Progenitor cell of endocrine pancreas (in vitro differentiated cells): ENCODE results near the gene GAST. TPM values are rescaled to one million over a fixed set of nuclear protein-coding genes. Genes with fewer than 3 reads are reported as not detected.

Experiments used
- DNase-seq: peaks from one replicate; pipeline ENCODE4 v3.0.0; 2021; ENCODE audit warnings: low spot score; ENCODE audit not compliant: unreplicated experiment
- H3K27ac Mint-ChIP-seq: 2 replicates; pipeline ENCODE4 v1.8.0; 2021; ENCODE audit warnings: mild to moderate bottlenecking, moderate library complexity, mixed read lengths
- H3K27me3 Mint-ChIP-seq: 2 replicates; pipeline ENCODE4 v1.8.0; 2021; ENCODE audit warnings: mixed read lengths
- H3K36me3 Mint-ChIP-seq: 2 replicates; pipeline ENCODE4 v1.8.0; 2022; ENCODE audit warnings: mixed read lengths; ENCODE audit not compliant: insufficient read depth
- H3K4me1 Mint-ChIP-seq: 2 replicates; pipeline ENCODE4 v1.8.0; 2021; ENCODE audit warnings: low read depth, mixed read lengths
- H3K4me3 Mint-ChIP-seq: 2 replicates; pipeline ENCODE4 v1.8.0; 2021; ENCODE audit warnings: low read depth, mild to moderate bottlenecking, moderate library complexity, mixed read lengths
- H3K9me3 Mint-ChIP-seq: 2 replicates; pipeline ENCODE4 v1.8.0; 2021; ENCODE audit warnings: low read depth, mixed read lengths
- total RNA-seq: library from RNA; stranded (reverse); gene quantifications from 2 replicates; pipeline ENCODE4 v1.2.1, GENCODE V29; 2021
- TF ChIP-seq, protein P1 (sequence below): fragments of 200-600 bp; sonication (generic); IDR thresholded peaks from one replicate; pipeline ENCODE4 v1.5.0; 2021; ENCODE audit warnings: antibody characterized with exemption, mild to moderate bottlenecking; ENCODE audit not compliant: unreplicated experiment

Gene GAST
- total RNA-seq, 1 donor from 2014 or later: 28.1 TPM

DNA sequence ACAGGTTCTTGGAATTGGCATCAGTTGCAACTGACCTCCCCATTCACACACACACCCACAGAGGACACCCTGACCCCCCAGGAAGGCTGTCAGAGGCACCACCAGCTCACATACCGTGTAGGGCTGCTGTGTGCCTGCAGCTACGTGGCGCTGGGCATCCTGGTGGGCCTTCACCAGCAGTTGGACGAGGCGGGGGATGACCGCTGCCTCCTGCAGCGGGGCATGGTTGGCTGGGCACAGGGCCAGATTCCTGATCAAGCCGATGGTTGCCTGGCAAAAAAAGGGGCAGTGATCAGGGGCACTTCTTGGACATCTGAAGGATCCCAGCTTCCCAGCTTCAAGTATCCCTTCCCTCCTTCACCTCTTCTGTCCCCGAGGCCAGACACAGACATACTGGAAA lies 46.5 kb downstream of the GAST start:
- Mint-ChIP-seq H3K27me3 (no peaks in the 10 kb centered on the region), H3K9me3 (no peaks in the 10 kb centered on the region), H3K27ac (no peak overlapping the region), H3K36me3 (peaks cover 33% of the 10 kb centered on the region), H3K4me1 (no peaks in the 10 kb centered on the region), H3K4me3 (no peak overlapping the region)
- TF ChIP-seq, protein P1, sequence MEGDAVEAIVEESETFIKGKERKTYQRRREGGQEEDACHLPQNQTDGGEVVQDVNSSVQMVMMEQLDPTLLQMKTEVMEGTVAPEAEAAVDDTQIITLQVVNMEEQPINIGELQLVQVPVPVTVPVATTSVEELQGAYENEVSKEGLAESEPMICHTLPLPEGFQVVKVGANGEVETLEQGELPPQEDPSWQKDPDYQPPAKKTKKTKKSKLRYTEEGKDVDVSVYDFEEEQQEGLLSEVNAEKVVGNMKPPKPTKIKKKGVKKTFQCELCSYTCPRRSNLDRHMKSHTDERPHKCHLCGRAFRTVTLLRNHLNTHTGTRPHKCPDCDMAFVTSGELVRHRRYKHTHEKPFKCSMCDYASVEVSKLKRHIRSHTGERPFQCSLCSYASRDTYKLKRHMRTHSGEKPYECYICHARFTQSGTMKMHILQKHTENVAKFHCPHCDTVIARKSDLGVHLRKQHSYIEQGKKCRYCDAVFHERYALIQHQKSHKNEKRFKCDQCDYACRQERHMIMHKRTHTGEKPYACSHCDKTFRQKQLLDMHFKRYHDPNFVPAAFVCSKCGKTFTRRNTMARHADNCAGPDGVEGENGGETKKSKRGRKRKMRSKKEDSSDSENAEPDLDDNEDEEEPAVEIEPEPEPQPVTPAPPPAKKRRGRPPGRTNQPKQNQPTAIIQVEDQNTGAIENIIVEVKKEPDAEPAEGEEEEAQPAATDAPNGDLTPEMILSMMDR: no peak
- no peak for DNase-seq

DNA sequence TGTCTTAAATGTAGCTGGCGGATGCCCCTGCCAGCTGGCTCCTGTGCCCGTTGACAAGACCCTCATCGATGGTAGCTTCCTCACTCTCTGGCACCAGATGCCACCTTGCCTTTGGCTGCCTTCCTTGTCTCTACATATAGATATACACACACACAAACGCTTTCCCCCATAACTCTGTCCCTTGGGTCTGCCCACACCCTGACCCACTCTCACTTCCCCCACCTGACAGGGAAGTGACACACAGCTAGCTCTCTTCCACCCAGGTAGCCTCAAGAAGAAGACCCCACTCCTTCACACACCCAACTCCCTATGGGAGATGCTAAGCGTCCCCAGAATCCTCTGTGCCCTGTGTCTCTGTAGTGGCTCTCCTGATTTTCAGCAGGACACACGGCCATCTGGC lies 48.7 kb downstream of the GAST start:
- no peak for DNase-seq
- Mint-ChIP-seq H3K27ac (no peak overlapping the region), H3K27me3 (no peaks in the 10 kb centered on the region), H3K4me1 (no peaks in the 10 kb centered on the region), H3K36me3 (peaks cover 36% of the 10 kb centered on the region), H3K9me3 (no peaks in the 10 kb centered on the region), H3K4me3 (no peak overlapping the region)
- TF ChIP-seq, protein P1: no peak

DNA sequence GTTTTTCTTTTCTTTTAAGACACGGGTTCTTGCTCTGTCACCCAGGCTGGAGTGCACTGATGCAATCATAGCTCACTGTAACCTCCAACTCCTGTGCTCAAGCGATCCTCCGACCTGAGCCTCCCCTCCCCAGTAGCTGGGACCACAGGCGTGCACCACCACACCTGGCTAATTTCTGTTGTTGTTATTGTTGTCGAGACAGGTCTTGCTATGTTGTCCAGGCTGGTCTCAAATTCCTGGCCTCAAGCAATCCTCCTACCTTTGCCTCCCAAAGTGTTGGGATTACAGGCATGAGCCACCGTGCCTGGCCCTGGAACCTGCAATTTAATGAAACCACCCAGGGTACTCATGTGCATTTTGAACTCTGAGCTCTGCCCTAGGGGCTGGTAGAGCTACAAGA lies 50.3 kb downstream of the GAST start:
- Mint-ChIP-seq H3K36me3 (peaks cover 34% of the 10 kb centered on the region), H3K27ac (peak overlapping the region; percentile 37), H3K27me3 (no peaks in the 10 kb centered on the region), H3K4me3 (no peak overlapping the region), H3K9me3 (no peaks in the 10 kb centered on the region), H3K4me1 (no peaks in the 10 kb centered on the region)
- TF ChIP-seq, protein P1: no peak
- no peak for DNase-seq

DNA sequence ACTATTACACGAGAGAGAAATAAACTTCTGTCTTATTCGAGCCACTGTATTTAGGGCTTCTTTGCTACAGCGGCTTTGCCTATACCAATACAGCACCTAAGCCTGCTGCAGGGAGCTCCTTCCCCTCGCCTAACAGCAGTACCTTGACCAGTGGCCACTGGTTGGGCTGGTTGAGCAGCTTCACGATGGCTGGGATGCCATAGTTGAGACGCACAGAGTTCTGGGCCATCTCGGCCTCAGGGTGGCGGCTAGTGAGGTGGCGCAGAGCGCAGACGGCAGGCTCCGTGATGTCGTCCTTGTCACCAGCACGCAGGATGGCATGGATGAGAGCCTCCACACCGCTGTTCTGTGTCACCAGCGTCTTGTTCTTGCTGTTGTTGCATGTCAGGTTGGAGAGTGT lies 50.7 kb downstream of the GAST start:
- Mint-ChIP-seq H3K27ac (peak overlapping the region; percentile 17), H3K36me3 (peaks cover 37% of the 10 kb centered on the region), H3K9me3 (no peaks in the 10 kb centered on the region), H3K4me3 (no peak overlapping the region), H3K4me1 (no peaks in the 10 kb centered on the region), H3K27me3 (no peaks in the 10 kb centered on the region)
- no peak for DNase-seq
- TF ChIP-seq, protein P1: no peak

DNA sequence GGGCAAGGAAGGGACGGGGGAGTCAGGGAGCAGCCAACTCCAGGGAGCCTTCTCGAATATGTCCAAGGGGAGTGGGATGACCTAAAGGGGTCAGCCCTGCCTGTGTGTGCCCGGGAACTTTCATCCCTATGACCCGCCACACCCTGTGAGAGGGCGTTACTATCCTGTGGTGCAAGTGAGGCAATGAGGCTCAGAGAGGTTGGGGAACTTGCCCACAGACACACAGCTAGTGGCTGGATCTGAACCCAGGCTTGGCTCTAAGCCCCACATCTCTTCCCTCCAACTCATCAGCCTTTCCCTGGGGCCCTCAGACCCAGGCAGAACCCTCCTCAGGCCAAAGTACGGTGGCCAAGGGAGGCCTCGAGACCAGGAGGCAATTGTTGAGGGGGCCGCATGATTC lies 51.2 kb downstream of the GAST start:
- Mint-ChIP-seq H3K4me3 (no peak overlapping the region), H3K4me1 (no peaks in the 10 kb centered on the region), H3K27ac (peak overlapping the region; percentile 17), H3K36me3 (peaks cover 33% of the 10 kb centered on the region), H3K9me3 (no peaks in the 10 kb centered on the region), H3K27me3 (no peaks in the 10 kb centered on the region)
- TF ChIP-seq, protein P1: no peak
- DNase-seq: no peak

Other genes with a start within 250 kb of the GAST start
- gene KRT32, start 244.9 kb upstream of the GAST start, total RNA-seq: not detected in 2 replicates
- not detected in 2 replicates for gene KRT35, start 231.2 kb upstream of the GAST start, total RNA-seq
- gene KRT36, start 222.4 kb upstream of the GAST start, total RNA-seq: not detected in 2 replicates
- gene KRT13, start 206.7 kb upstream of the GAST start, total RNA-seq: not detected in 2 replicates
- 2.9 TPM in 2 replicates for gene KRT15, start 193.4 kb upstream of the GAST start, total RNA-seq
- gene KRT19, start 184.0 kb upstream of the GAST start, total RNA-seq: 398 and 429 TPM in 2 replicates
- gene KRT9, start 140.3 kb upstream of the GAST start, total RNA-seq: not detected in 2 replicates
- not detected in 2 replicates for gene KRT14, start 125.4 kb upstream of the GAST start, total RNA-seq
- gene KRT16, start 99.6 kb upstream of the GAST start, total RNA-seq: not detected in 2 replicates
- gene KRT17, start 87.8 kb upstream of the GAST start, total RNA-seq: 0.22 and 0.46 TPM in 2 replicates
- gene EIF1, start 23.4 kb upstream of the GAST start, total RNA-seq: 622 and 652 TPM in 2 replicates
- 13.7 and 14.9 TPM in 2 replicates for gene HAP1, start 22.3 kb downstream of the GAST start, total RNA-seq
- gene JUP, start 74.4 kb downstream of the GAST start, total RNA-seq: 195 and 199 TPM in 2 replicates
- gene P3H4, start 99.6 kb downstream of the GAST start, total RNA-seq: 30.4 and 31.7 TPM in 2 replicates
- 154 and 155 TPM in 2 replicates for gene FKBP10, start 100.7 kb downstream of the GAST start, total RNA-seq
- gene NT5C3B, start 123.9 kb downstream of the GAST start, total RNA-seq: 105 and 115 TPM in 2 replicates
- gene KLHL10, start 125.5 kb downstream of the GAST start, total RNA-seq: not detected in 2 replicates
- 16.9 and 19.6 TPM in 2 replicates for gene KLHL11, start 153.1 kb downstream of the GAST start, total RNA-seq
- 186 and 188 TPM in 2 replicates for gene ACLY, start 206.6 kb downstream of the GAST start, total RNA-seq
- 6.3 and 7.1 TPM in 2 replicates for gene ODAD4, start 218.3 kb downstream of the GAST start, total RNA-seq